Activated CD8-positive, alpha-beta memory T cell treated with anti-CD3 and anti-CD28 coated beads for 48 hours (primary cell): ENCODE measurements around the gene NAA35.

ENCODE experiments used
- DNase-seq, 3 experiments: peaks; one replicate each; pipeline ENCODE4 v3.0.0-alpha.2; 2020; ENCODE audit warnings: low read depth in 2 of 3, low spot score in 2 of 3

The NAA35 gene

GRCh38 chr9:86061972-86062739 is 121.2 kb downstream of the NAA35 start:
- DNase-seq = no peak

GRCh38 chr9:86062845-86063693 is 122.1 kb downstream of the NAA35 start:
- DNase-seq = no peak

DNA sequence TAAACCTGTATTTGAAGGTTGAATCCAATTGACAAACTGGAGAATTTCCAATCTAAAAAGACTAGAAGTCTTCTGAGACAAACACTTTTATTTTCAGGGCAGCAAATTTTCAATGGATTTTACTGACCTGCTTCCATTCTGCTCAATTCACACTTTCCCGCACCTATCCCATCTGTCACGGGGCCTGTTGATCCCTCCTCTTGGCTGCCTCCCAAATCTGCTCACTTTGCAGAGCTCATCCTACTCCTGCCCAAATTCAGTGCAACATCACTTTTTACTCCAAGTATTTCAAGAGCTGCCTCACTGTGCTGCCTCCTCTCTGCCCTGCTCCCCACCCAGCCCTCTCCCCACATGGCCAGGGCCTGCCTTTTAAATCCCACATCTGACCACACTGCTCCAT is 123.3 kb downstream of the NAA35 start:
- no peak for DNase-seq

GRCh38 chr9:86069206-86069869 is 128.4 kb downstream of the NAA35 start:
- DNase-seq = no peak
